Spleen (tissue), 11 donors: Measurements from ENCODE around the gene ENPP1. TPM values are rescaled to one million over a fixed set of nuclear protein-coding genes. Genes with fewer than 3 reads are reported as not detected.

Experiments used
- DNase-seq: peaks from one replicate; pipeline ENCODE4 v3.0.0-alpha.2; 2020
- H3K27ac ChIP-seq, 8 donors: fragments of 200-600 bp; sonication (generic) in 7 of 8; 1 replicate in 4 of 8; 2 replicates in 4 of 8; pipeline versions ENCODE4 v1.5.0 to v1.8.0; 2016 to 2021; ENCODE audit warnings: inconsistent platforms in 4 of 8, mild to moderate bottlenecking in 4 of 8, moderate library complexity in 1 of 8
- H3K27me3 ChIP-seq, 7 donors: fragments of 200-600 bp; sonication (generic) in 6 of 7; replicated peaks in 1 of 7; 1 replicate in 4 of 7; 2 replicates in 3 of 7; pipeline versions ENCODE4 v1.5.0 to v1.8.0; 2016 to 2021; ENCODE audit warnings: inconsistent platforms in 3 of 7, mild to moderate bottlenecking in 1 of 7
- H3K36me3 ChIP-seq, 6 donors: fragments of 200-600 bp; sonication (generic) in 5 of 6; 1 replicate in 4 of 6; 2 replicates in 2 of 6; pipeline versions ENCODE4 v1.5.0 to v1.8.0; 2016 to 2021; ENCODE audit warnings: inconsistent platforms in 2 of 6
- H3K4me1 ChIP-seq, 6 donors: fragments of 200-600 bp; sonication (generic) in 5 of 6; 1 replicate in 3 of 6; 2 replicates in 3 of 6; pipeline versions ENCODE4 v1.5.0 to v1.8.0; 2016 to 2021; ENCODE audit warnings: inconsistent platforms in 3 of 6
- H3K4me3 ChIP-seq, 8 donors: fragments of 200-600 bp; sonication (generic) in 7 of 8; 1 replicate in 4 of 8; 2 replicates in 4 of 8; pipeline versions ENCODE4 v1.5.0 to v1.8.0; 2016 to 2021; ENCODE audit warnings: inconsistent platforms in 4 of 8, mild to moderate bottlenecking in 4 of 8, moderate library complexity in 2 of 8
- H3K9me3 ChIP-seq, 8 donors: fragments of 200-600 bp; sonication (generic) in 7 of 8; 1 replicate in 4 of 8; 2 replicates in 4 of 8; pipeline versions ENCODE4 v1.5.0 to v1.8.0; 2016 to 2021; ENCODE audit warnings: inconsistent platforms in 4 of 8
- POLR2A ChIP-seq, 3 donors: fragments of 450-650 bp; IDR thresholded peaks; one replicate each; pipeline ENCODE4 v1.5.1; 2017; ENCODE audit warnings: antibody characterized with exemption in 3 of 3, mild to moderate bottlenecking in 1 of 3
- POLR2AphosphoS5 ChIP-seq, 3 donors: sonication (generic); formaldehyde crosslinking; IDR thresholded peaks; one replicate each; pipeline ENCODE4 v1.5.1; 2017; ENCODE audit warnings: antibody characterized with exemption in 3 of 3
- WGBS, 5 donors: extraction: QIAGEN DNeasy Blood & Tissue Kit in 3 of 5; methylation state at CpG; one replicate each; pipeline versions ENCODE4 v1.1.5 to v1.1.7; 2013 to 2018; 5-methylcytosine and 5-hydroxymethylcytosine counted together
- intact Hi-C: fragments of 100-400 bp; cut with DNase I; formaldehyde crosslinking; loops from one replicate; pipeline ENCODE4 v1.15.0; 2023; ENCODE audit warnings: low total_unique reads
- polyA plus RNA-seq, 3 donors: library from polyadenylated mRNA; stranded (reverse); fragments of 200-250 nt; gene quantifications; one replicate each; pipeline ENCODE4 v1.2.1, GENCODE V29; 2013
- total RNA-seq, 7 donors: library from RNA; depleted of rRNA in 3 of 7; stranded (reverse); fragments of >200 nt in 3 of 7; fragmentation: NEBNext Ultra II Directional in 4 of 7; extraction: Animal tissue kit (Norgen Biotek cat#: 25700) in 4 of 7; gene quantifications; one replicate each; pipeline versions ENCODE4 v1.1.0 to v1.2.1, GENCODE V29; 2016 to 2021
- TF ChIP-seq, protein P1 (sequence below), 11 experiments: fragments of 200-600 bp in 7 of 11; fragments of 450-650 bp in 4 of 11; sonication (generic) in 4 of 11; IDR thresholded peaks in 8 of 11; conservative IDR thresholded peaks in 3 of 11; 1 replicate in 7 of 11; 2 replicates in 4 of 11; pipeline versions ENCODE4 v1.4.0 to v1.8.0; 2016 to 2021; ENCODE audit warnings: antibody characterized with exemption in 11 of 11, inconsistent platforms in 4 of 11, mild to moderate bottlenecking in 1 of 11
- donor health status: healthy with polysubstance abuse.
- donor health status: DM: no; HTN: no; CAD: no; lungs with moderate emphysema.
- donor health status: DM: no; HTN: no; CAD: no.
- donor health status: Bipolar disorder and iron deficiency.
- donor health status: healthy.
- donor health status: DM: no; HTN: no; CAD: no.
- donor health status: DM: yes; HTN: yes; CAD: no.

Gene ENPP1
- total and polyA plus RNA-seq, 10 donors: 0.46 to 10.6 (median 2.9) TPM

DNA sequence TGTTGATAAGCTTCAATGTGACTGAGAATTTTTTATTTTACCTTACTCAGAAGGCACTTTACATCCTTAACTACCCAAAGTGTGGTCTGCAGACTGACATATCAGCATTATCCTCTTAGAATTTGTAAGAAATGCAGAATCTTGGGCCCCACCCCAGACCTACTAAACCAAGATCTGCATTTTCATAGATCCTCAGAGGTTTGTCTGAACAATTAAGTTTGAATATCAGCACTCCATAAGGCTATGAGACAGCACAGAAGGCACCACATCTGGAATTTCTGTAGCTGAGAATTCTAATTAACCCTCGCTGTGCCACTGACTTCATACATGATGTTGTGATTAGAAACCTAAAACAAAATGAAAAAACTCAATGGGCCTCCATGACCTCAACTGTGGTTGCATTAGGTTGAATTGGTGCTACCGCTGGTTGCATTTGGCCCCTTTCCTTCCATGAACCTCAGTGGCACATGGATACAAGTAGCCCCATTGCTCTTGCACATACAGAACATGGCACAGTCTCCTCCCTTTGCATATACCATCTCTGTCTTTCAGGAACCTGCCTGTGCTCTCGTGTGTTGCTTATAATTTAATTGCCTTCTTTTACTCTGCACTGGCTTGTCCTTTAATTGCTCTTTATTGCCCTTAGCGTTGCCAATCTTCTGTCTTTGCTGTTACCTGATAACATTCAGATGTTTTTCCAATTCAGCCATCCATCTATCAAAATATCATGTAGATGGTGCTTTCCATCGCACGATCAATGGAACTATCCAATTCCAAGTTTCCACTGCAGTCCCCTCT is 13.4 kb downstream of the ENPP1 start:
- no peak overlapping the region for H3K27ac ChIP-seq
- H3K27me3 ChIP-seq: peaks cover 0 to 7% (median 0%) of the 10 kb centered on the region in 7 donors

DNA sequence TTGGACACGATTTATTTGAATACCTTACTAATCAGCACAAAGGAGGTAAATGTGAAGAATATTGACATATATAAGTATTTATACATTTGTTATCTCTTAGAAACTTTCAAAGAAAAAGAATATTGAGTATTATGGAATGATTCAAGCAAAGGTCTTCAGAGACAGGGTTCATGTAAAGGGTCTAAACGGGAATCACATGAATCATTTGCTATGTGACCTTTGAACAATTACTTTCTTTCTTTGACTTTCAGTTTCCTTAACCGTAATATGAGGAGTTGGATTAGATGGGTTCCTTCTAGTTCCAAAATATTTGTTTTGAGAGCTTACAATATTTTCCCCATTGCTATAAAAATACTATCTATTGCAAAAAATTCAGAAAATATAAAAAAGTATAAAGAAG is 14.3 kb downstream of the ENPP1 start:
- Histone ChIP-seq H3K27ac (no peak overlapping the region), H3K27me3 (peaks cover 0 to 7% (median 0%) of the 10 kb centered on the region in 7 donors), H3K4me1 (no peaks in the 10 kb centered on the region), H3K36me3 (no peaks in the 10 kb centered on the region), H3K9me3 (no peaks in the 10 kb centered on the region), H3K4me3 (no peak overlapping the region)
- 55 to 79% (median 73%) methylated on average over 3 of the region's 3 CpGs for WGBS, 5 donors
- TF ChIP-seq, protein P1, sequence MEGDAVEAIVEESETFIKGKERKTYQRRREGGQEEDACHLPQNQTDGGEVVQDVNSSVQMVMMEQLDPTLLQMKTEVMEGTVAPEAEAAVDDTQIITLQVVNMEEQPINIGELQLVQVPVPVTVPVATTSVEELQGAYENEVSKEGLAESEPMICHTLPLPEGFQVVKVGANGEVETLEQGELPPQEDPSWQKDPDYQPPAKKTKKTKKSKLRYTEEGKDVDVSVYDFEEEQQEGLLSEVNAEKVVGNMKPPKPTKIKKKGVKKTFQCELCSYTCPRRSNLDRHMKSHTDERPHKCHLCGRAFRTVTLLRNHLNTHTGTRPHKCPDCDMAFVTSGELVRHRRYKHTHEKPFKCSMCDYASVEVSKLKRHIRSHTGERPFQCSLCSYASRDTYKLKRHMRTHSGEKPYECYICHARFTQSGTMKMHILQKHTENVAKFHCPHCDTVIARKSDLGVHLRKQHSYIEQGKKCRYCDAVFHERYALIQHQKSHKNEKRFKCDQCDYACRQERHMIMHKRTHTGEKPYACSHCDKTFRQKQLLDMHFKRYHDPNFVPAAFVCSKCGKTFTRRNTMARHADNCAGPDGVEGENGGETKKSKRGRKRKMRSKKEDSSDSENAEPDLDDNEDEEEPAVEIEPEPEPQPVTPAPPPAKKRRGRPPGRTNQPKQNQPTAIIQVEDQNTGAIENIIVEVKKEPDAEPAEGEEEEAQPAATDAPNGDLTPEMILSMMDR (IDR thresholded peaks at IDR 0.05 in 8 of 11, conservative IDR thresholded peaks at IDR 0.05 in 3 of 11): no peak
- TF ChIP-seq POLR2A (IDR thresholded peaks at IDR 0.05) (no peak), POLR2AphosphoS5 (IDR thresholded peaks at IDR 0.05) (no peak)
- intact Hi-C loops: no loop called here
- DNase-seq: no peak

More for the DNA sequence above, 13.4 kb downstream of the ENPP1 start:
- WGBS, 5 donors: 87 to 92% (median 87%) methylated on average over 6 of the region's 6 CpGs
- DNase-seq: no peak
- TF ChIP-seq POLR2A (IDR thresholded peaks at IDR 0.05) (no peak), POLR2AphosphoS5 (IDR thresholded peaks at IDR 0.05) (no peak)
- TF ChIP-seq, protein P1 (IDR thresholded peaks at IDR 0.05 in 8 of 11, conservative IDR thresholded peaks at IDR 0.05 in 3 of 11): no peak
- H3K36me3 ChIP-seq: no peaks in the 10 kb centered on the region
- intact Hi-C loops: no loop called here
- H3K9me3 ChIP-seq: no peaks in the 10 kb centered on the region
- H3K4me1 ChIP-seq: no peaks in the 10 kb centered on the region
- H3K4me3 ChIP-seq: no peak overlapping the region

DNA sequence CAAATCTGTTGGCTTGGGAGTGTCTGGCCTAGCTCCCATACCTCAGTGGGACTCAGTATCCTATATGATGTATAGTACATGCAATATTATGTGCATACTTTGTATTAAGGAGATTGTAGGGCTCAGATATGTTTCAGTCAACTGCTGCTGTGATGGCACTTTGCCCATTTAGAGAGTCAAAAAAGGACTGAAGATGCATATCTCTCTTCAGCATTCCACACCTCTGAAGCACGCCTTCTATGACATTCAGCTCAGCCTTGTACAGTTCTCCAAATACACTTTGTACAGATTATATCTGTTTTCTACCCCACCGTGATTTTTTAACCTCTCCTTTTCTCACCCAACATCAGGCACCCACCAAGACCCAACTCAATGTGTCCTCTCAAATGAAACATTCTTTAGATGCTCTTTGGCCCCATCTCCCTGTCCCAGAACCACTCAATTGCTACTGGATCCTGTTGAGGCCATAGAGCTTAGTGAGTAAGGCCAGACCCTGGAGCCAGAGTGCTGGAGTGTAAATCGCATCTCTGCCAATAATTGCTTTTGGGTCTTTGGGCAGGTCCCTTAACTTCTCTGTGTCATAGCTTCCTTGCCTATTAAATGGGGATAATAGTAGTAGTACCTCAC is 15.6 kb downstream of the ENPP1 start:
- Histone ChIP-seq H3K4me3 (no peak overlapping the region), H3K36me3 (no peaks in the 10 kb centered on the region), H3K4me1 (no peaks in the 10 kb centered on the region), H3K9me3 (no peaks in the 10 kb centered on the region), H3K27me3 (peaks cover 0 to 7% (median 0%) of the 10 kb centered on the region in 7 donors), H3K27ac (no peak overlapping the region)
- intact Hi-C loops: no loop called here
- TF ChIP-seq, protein P1 (IDR thresholded peaks at IDR 0.05 in 8 of 11, conservative IDR thresholded peaks at IDR 0.05 in 3 of 11): no peak
- TF ChIP-seq POLR2A (IDR thresholded peaks at IDR 0.05) (no peak), POLR2AphosphoS5 (IDR thresholded peaks at IDR 0.05) (no peak)
- no peak for DNase-seq
- 78 to 93% (median 87%) methylated on average over 3 of the region's 3 CpGs for WGBS, 5 donors

DNA sequence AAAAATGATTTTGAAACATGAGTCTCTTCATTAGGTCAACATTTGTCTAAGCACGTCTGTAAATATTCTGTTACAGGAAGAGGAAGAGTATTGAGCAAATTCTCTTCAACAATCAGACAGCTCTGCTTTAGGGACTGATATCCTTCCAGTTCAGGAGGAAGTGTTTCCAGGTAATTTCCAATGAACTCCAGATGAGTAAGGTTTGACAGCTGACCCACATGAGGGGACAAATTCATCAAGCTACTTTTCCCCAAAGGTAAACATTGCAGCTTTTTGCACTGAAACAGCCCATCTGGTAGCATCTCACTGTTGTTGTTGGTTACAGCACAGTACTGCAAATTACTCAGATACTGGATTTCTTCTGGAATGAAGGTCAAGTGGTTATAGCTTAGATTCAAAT is 18.1 kb downstream of the ENPP1 start:
- intact Hi-C loops: no loop called here
- Histone ChIP-seq H3K4me1 (no peaks in the 10 kb centered on the region), H3K9me3 (no peaks in the 10 kb centered on the region), H3K36me3 (no peaks in the 10 kb centered on the region), H3K4me3 (no peak overlapping the region), H3K27me3 (no peaks in the 10 kb centered on the region), H3K27ac (no peak overlapping the region)
- no peak for DNase-seq
- 9 to 32% (median 15%) methylated on average over 1 of the region's 1 CpG for WGBS, 5 donors
- TF ChIP-seq, protein P1 (IDR thresholded peaks at IDR 0.05 in 8 of 11, conservative IDR thresholded peaks at IDR 0.05 in 3 of 11): no peak
- no peak for TF ChIP-seq POLR2A (IDR thresholded peaks at IDR 0.05)
- TF ChIP-seq POLR2AphosphoS5 (IDR thresholded peaks at IDR 0.05): no peak
